Measurements from ENCODE around the gene PHF19. TPM values are rescaled to one million over a fixed set of nuclear protein-coding genes. Genes with fewer than 3 reads are reported as not detected.
A peak's percentile ranks its signal among the peaks of the same experiment; 100 is the strongest.

Gene PHF19
- total RNA-seq, 1 experiment from 2014 or later, result 66.8 TPM

GRCh38 chr9:120904978-120905301 lies 28.0 kb upstream of the PHF19 start:
- H3K27me3 ChIP-seq (ENCODE audit: insufficient read depth, low read length), result no peaks in the 10 kb centered on the region
- no peak overlapping the region for H3K4ac ChIP-seq (ENCODE audit: low read depth, low read length)
- no peak overlapping the region for H3T11ph ChIP-seq (ENCODE audit: low read length)
- H3K9me3 Mint-ChIP-seq, result no peaks in the 10 kb centered on the region
- no peaks in the 10 kb centered on the region for H3K4me1 ChIP-seq (ENCODE audit: insufficient read depth, low read length)
- 0 out of 7 replicates have a peak, but pooled peaks cover 0 to 2% (median 0%) of the 10 kb centered on the region in 3 experiments for H3K36me3 Mint-ChIP-seq (ENCODE audit: insufficient read depth in 1 of 3, low read depth in 3 of 3)
- no peak overlapping the region for H3K18ac ChIP-seq (ENCODE audit: insufficient read length, low read depth, low read length)
- H2AFZ ChIP-seq (ENCODE audit: low read length), result no peak overlapping the region
- no peak for TF ChIP-seq CTCF (conservative IDR thresholded peaks at IDR 0.05)
- H3K4me1 Mint-ChIP-seq, result 0 out of 4 replicates have a peak, but pooled peaks cover 0 to 2% of the 10 kb centered on the region in 2 experiments
- H3K56ac ChIP-seq (ENCODE audit: insufficient read length, low read depth, low read length), result no peak overlapping the region
- H4K20me1 ChIP-seq (ENCODE audit: control insufficient read depth, insufficient read depth, insufficient read length), result no peaks in the 10 kb centered on the region
- H2AK5ac ChIP-seq (ENCODE audit: insufficient read length, low read length), result no peak overlapping the region
- H2BK5ac ChIP-seq (ENCODE audit: insufficient read length, low read length), result no peak overlapping the region
- no peaks in the 10 kb centered on the region for H3K79me2 ChIP-seq (ENCODE audit: insufficient read depth, low read length)
- H2BK20ac ChIP-seq (ENCODE audit: low read depth, low read length, poor library complexity, severe bottlenecking), result no peak overlapping the region
- no peaks in the 10 kb centered on the region for H3K27me3 Mint-ChIP-seq (ENCODE audit: low read depth)
- no peak overlapping the region for H2BK12ac ChIP-seq (ENCODE audit: insufficient read length, low read depth, low read length)
- no peak overlapping the region for H3K27ac ChIP-seq (ENCODE audit: insufficient read length, low read depth, low read length)
- no peak overlapping the region for H3K9ac ChIP-seq (ENCODE audit: extremely low read depth, insufficient read length, low read length)
- no peaks in the 10 kb centered on the region for H3K79me1 ChIP-seq (ENCODE audit: insufficient read depth, low read depth, low read length, poor library complexity, severe bottlenecking)
- no peak overlapping the region for H4K91ac ChIP-seq (ENCODE audit: insufficient read length, low read depth, low read length)
- H3K4me3 Mint-ChIP-seq, result no peak overlapping the region
- no peaks in the 10 kb centered on the region for H3K9me3 ChIP-seq (ENCODE audit: control insufficient read depth, low read depth, low read length)
- no CpG with 5 or more reads among the region's 11 CpGs for WGBS (ENCODE audit: extremely low coverage, insufficient read length, low lambda C conversion rate)
- H3K23me2 ChIP-seq (ENCODE audit: insufficient read length, low read depth, low read length, poor library complexity, severe bottlenecking), result no peaks in the 10 kb centered on the region
- DNase-seq, result no peak
- H3K23ac ChIP-seq (ENCODE audit: insufficient read length, low read depth, low read length), result no peak overlapping the region
- no peak overlapping the region for H3K14ac ChIP-seq (ENCODE audit: insufficient read depth, low read length)
- H4K8ac ChIP-seq (replicated peaks; ENCODE audit: insufficient read length, low read depth, low read length), result no peak overlapping the region
- H3K4me2 ChIP-seq (ENCODE audit: insufficient read depth, insufficient read length, low read length), result no peak overlapping the region
- H2BK15ac ChIP-seq (ENCODE audit: low read depth, low read length), result no peak overlapping the region
- H4K5ac ChIP-seq (ENCODE audit: insufficient read length, low read depth, low read length), result no peak overlapping the region
- no peak overlapping the region for H2BK120ac ChIP-seq (ENCODE audit: low read depth, low read length, poor library complexity, severe bottlenecking)
- peak overlapping the region in 2 of 3 experiments; percentile 63 to 96; a peak in 2 of 7 replicates for H3K27ac Mint-ChIP-seq

All from H9 (cell line).